Activated CD4-positive, alpha-beta T cell treated with anti-CD3 and anti-CD28 coated beads, Interleukin-2, Interleukin-6, amounts not matched to agents 100 ng/mL and 50 ng/mL, durations not matched to agents 16 hours and 8 hours (primary cell): ENCODE data around the gene B4GALT1.
"Not testable (repeated sequence)": the region's sequence is repeated elsewhere in the genome, so short reads cannot be mapped to it uniquely, and the experiment has no call there.

ENCODE experiments used
- DNase-seq: peaks from one replicate; pipeline ENCODE4 v3.0.0-alpha.2; 2020

B4GALT1 gene

DNA sequence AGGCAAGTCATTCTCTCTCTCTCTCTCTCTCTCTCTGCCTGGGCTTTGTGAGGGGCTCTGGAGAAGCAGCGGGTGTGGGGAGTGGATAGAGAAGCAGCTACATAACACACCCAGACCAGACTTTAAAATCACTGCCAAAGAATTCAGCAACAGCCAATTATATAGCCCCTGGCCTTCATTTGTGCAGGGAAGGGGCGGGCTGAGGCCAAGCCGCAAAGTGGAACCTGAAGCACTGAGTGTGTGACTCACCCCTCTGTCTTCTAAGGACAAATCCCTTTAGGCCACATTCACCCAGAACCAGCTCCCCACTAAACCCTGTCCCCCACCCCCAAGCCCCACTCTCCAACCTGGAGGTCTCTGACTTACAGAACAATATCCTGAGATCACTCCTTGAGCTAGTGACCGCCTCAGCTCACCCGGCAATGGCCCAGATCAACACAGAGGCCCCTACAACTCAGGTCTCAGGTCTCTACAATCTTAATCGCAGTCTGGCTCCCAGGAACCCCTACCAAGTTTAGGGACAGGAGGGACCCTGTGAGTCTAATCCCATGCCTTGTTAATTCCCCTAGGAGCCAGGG is 6.0 kb downstream of the B4GALT1 start:
- DNase-seq = peak; percentile 76

DNA sequence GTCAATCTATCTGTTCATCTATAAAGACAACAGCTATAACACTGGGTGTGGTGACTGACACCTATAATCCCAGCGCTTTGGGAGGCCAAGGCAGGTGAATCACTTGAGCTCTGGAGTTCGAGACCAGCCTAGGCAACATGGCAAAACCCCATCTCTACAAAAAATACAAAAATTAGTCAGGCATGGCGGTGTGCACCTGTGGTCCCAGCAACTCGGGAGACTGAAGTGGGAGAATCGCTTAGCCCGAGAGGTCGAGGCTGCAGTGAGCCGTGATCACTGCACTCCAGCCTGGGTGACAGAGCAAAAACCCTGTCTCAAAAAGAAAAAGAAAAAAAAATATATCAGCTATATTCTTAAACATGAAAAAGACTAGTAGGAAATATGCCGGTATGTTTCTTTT is 6.7 kb downstream of the B4GALT1 start:
- not testable (repeated sequence) for DNase-seq

GRCh38 chr9:33159777-33160127 is 7.4 kb downstream of the B4GALT1 start:
- peak; percentile 86 for DNase-seq

- DNase-seq = peak; percentile 57
Measured at GRCh38 chr9:33158843-33159776, 8.0 kb downstream of the B4GALT1 start.

GRCh38 chr9:33157960-33158842 is 8.9 kb downstream of the B4GALT1 start:
- DNase-seq = no peak

DNA sequence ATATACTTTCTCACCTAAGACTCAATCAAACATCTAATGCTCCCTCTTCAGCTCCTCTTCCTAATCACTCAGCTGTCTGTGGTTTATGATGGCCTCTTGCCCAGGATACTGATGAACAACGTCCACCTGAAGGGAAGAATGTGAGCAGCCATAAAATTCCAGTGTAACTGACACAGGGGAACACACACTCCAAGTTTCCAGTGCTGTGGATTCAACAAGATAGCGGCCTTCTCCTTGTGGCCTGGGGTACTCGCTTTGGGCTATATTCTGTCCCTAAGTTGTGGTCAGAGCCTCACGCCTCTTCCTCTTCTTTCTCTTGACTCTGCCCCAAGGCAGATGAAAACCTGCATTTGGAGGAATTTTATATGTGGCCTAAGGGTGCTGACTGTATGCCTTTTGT is 11.7 kb downstream of the B4GALT1 start:
- no peak for DNase-seq

DNA sequence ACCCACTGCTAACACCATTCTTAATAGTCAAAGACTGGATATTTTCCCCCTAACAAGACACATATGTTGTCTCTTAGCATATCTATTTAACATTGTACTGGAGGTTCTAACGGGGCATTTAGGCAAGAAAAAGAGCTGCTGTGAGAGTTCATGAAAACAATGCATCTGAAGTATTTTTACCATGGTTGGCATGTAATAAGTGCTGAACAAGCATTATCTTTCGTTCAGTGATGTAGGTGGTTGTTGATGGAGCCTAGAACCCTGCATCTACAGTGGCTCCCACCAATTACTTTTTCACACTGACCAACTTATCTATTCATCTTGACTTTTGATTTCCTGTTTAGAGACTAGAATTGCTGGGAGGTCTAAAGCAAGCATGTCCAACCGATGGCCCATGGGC is 12.8 kb downstream of the B4GALT1 start:
- no peak for DNase-seq

DNA sequence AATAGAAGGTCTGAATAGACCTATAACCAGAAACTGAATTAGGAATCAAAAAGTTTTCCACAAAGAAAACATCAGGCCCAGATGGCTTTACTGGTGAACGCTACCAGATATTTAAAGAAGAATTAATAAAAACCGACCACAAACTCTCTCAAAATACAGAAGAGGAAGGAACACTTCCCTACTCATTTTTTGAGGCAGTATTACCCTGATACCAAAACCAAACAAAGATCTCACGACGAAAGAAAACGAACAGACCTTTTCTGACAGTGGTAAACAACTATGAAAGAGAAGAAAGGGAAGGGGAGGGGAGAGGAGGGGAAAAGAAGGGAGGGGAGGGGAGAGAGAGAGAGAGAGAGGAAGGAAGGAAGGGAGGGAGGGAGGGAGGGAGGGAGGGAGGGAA is 13.5 kb downstream of the B4GALT1 start:
- DNase-seq = no peak

- no peak for DNase-seq
Measured at GRCh38 chr9:33153001-33153400, 14.1 kb downstream of the B4GALT1 start.

GRCh38 chr9:33151601-33152000 is 15.5 kb downstream of the B4GALT1 start:
- no peak for DNase-seq

GRCh38 chr9:33151007-33151557 is 16.1 kb downstream of the B4GALT1 start:
- no peak for DNase-seq

GRCh38 chr9:33148367-33149014 is 18.6 kb downstream of the B4GALT1 start:
- no peak for DNase-seq

- DNase-seq = no peak
Measured at GRCh38 chr9:33147416-33148169, 19.5 kb downstream of the B4GALT1 start.

- DNase-seq = no peak
Measured at GRCh38 chr9:33146298-33146697, 20.8 kb downstream of the B4GALT1 start.

GRCh38 chr9:33144551-33144950 is 22.6 kb downstream of the B4GALT1 start:
- DNase-seq = no peak

GRCh38 chr9:33143241-33143661 is 23.9 kb downstream of the B4GALT1 start:
- no peak for DNase-seq

DNA sequence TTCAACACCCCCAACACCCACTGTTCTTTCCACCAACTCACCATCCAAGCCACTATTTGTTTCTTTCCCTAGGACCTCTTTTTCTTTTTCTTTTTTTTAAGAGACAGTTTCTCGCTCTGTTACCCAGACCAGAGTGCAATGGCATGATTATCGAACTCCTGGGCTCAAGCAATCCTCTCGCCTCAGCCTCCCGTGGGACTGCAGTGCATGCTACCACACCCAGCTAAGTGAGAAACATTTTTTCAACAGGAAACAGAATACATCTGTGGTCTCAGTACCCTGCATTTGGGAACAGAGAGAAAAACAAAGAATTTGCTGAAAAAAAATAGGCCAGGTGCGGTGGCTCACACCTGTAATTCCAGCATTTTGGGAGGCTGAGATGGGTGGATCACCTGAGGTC is 24.6 kb downstream of the B4GALT1 start:
- DNase-seq = no peak

- DNase-seq = peak; percentile 35
Measured at GRCh38 chr9:33140401-33141360, 26.5 kb downstream of the B4GALT1 start.

- DNase-seq = no peak
Measured at GRCh38 chr9:33139421-33140228, 27.5 kb downstream of the B4GALT1 start.

GRCh38 chr9:33138768-33139167 is 28.4 kb downstream of the B4GALT1 start:
- DNase-seq = no peak
